HG02642 (cell line): ENCODE measurements around the gene TPH1.
A peak's percentile ranks its signal among the peaks of the same experiment; 100 is the strongest.
"Not testable (repeated sequence)": the region's sequence is repeated elsewhere in the genome, so short reads cannot be mapped to it uniquely, and the experiment has no call there.

Source experiments
- ATAC-seq: cut with Tn5 transposase; IDR thresholded peaks from one replicate; pipeline ENCODE4 v1.9.1; 2021; ENCODE audit warnings: mild to moderate bottlenecking; ENCODE audit not compliant: unreplicated experiment, poor library complexity

The TPH1 gene

GRCh38 chr11:18027475-18027874 lies 18.6 kb downstream of the TPH1 start:
- no peak for ATAC-seq

GRCh38 chr11:18022419-18022818 lies 23.6 kb downstream of the TPH1 start:
- ATAC-seq = no peak

DNA sequence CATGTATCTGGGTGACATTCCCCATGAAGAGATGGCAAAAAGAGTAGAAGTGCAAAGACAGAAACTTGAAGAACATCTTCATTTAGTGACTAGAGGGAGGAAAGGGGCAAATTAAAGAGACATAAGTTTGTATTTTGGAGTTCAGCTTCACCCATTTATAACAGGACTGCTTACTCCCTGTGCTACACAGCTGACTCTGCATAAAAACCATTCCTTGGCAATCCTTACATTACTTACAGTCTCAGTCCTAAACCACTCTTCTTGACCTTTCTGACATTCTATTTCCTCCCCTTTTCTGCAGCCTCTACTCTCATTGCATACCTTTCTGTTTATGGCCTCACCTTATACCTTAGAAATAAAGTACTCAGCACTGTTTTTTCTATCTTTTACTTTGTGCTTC lies 26.4 kb downstream of the TPH1 start:
- ATAC-seq = no peak

GRCh38 chr11:18016789-18017188 lies 29.3 kb downstream of the TPH1 start:
- no peak for ATAC-seq

- ATAC-seq = no peak
These were observed 31.2 kb downstream of the TPH1 start for GRCh38 chr11:18014876-18015275.

- no peak for ATAC-seq
These were observed 32.1 kb downstream of the TPH1 start for GRCh38 chr11:18013790-18014507.

GRCh38 chr11:18012906-18013781 lies 32.9 kb downstream of the TPH1 start, which contains the start of gene SERGEF:
Gene SERGEF, minus strand, starts transcription at chr11:18013047. Its CDS starts 37 bp downstream, at chr11:18013010.
- ATAC-seq = peak; percentile 95

DNA sequence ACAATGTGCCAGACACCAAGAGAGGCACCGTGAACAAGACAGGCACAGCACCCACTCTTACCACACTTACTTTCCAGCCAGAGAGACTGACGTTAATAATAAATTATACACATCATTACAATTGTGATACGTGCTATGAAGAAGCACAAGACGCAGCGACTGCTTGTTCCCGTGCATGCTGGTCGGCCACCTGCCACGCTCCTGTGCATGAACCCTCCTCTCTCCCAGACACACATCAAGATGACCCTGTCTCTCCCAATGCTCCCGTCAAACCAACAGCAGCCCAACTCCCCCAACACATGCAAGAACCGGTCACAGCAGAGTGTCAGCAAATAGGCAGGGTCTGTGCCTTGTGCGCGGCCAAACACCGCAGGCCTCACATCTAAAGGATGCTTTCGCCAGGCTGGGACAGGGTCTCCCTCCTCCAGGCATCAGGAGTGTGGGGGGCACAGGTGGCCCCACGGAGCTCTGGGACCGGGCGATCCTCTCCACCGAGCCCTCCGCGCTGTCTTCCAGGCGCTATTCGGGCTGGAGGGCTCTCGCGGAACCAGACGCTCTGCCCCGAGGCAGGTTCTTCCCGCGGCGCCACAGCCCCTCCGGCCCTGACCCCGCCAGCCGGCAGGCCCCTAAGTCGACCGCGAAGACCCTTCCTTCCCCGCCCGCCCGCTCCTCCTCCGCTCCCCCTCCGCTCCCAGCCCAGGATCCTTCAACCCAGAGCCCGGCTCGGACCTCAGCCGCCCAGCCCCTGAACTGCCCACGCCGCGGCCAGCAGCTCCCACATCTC lies 33.8 kb downstream of the TPH1 start:
- no peak for ATAC-seq

GRCh38 chr11:18011633-18012032 lies 34.4 kb downstream of the TPH1 start:
- ATAC-seq = no peak

DNA sequence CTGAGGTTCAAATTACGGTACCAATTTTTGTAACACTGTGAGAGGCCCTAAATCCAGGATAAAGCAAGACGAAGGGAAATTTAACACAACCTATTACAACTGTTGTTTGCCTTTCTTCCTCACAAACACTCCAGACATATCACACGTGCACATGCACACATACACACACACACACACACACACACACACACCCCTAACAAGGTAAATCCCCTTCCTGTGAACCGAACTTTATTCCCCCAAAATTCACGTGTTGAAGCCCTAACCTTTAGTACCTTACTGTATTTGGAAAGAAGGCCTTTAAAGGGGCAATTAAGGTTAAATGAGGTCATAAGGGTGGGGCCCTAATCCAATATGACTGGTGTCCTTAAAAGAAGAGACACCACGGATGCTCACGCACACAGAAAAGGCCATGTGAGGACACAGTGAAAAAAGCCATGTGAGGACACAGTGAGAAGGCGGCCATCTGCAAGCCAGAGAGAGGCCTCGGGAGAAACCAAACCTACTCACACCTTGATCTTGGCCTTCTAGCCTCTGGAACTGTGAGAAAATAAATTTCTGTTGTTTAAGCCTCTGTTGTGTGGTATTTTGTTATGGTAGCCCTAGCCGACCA lies 35.0 kb downstream of the TPH1 start:
- ATAC-seq = no peak

GRCh38 chr11:18010121-18010670 lies 35.9 kb downstream of the TPH1 start:
- no peak for ATAC-seq

GRCh38 chr11:18005376-18006129 lies 40.5 kb downstream of the TPH1 start:
- no peak for ATAC-seq

GRCh38 chr11:18001191-18001590 lies 44.9 kb downstream of the TPH1 start:
- no peak for ATAC-seq

- peak; percentile 65 for ATAC-seq
These were observed 45.3 kb downstream of the TPH1 start for GRCh38 chr11:18000760-18001159.

DNA sequence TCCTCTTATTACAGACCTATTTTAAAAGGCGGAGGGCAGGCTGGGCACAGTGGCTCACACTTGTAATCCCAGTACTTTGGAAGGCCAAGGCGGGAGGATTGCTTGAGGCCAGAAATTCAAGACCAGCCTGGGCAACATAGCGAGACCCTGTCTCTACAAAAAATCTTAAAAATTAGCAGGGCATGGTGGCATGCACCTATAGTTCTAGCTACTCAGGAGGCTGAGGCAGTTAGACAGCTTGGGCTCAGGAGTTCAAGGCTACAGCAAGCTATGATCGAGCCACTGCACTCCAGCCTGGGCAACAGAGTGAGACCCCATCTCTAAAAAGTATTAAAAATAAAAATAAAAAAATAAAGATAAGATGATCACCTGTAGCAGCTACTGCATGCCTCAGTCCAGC lies 45.9 kb downstream of the TPH1 start:
- ATAC-seq = not testable (repeated sequence)
